Coronary artery (tissue), 2 donors: ENCODE results near the gene GCNT3.
"Not testable (repeated sequence)": the region's sequence is repeated elsewhere in the genome, so short reads cannot be mapped to it uniquely, and the experiment has no call there.

Experiments
- DNase-seq: peaks from one replicate; pipeline ENCODE4 v3.0.0-alpha.2; 2017; ENCODE audit warnings: low spot score
- H3K27ac ChIP-seq, 2 donors: fragments of 200-600 bp; sonication (generic); one replicate each; pipeline ENCODE4 v1.5.1; 2016 to 2019
- H3K4me3 ChIP-seq: fragments of 200-600 bp; sonication (generic); 2 replicates; pipeline ENCODE4 v1.5.1; 2016; ENCODE audit warnings: mild to moderate bottlenecking, moderate library complexity
- CTCF ChIP-seq: fragments of 200-600 bp; sonication (generic); IDR thresholded peaks from one replicate; pipeline ENCODE4 v1.5.1; 2019; ENCODE audit warnings: antibody characterized with exemption

The GCNT3 gene

GRCh38 chr15:59616379-59616778 is 4.8 kb downstream of the GCNT3 start:
- DNase-seq, result no peak
- no peak overlapping the region for H3K27ac ChIP-seq
- no peak for TF ChIP-seq CTCF

GRCh38 chr15:59618406-59618805 is 6.8 kb downstream of the GCNT3 start:
- no peak for DNase-seq
- Histone ChIP-seq H3K4me3 (no peak overlapping the region), H3K27ac (no peak overlapping the region)
- TF ChIP-seq CTCF, result no peak

More at GRCh38 chr15:59616379-59616778, 4.8 kb downstream of the GCNT3 start:
- no peak overlapping the region for H3K4me3 ChIP-seq

- no peak for TF ChIP-seq CTCF
- no peak overlapping the region for H3K27ac ChIP-seq
- no peak for DNase-seq
- H3K4me3 ChIP-seq, result no peak overlapping the region
These were observed 10.7 kb downstream of the GCNT3 start for GRCh38 chr15:59622289-59622688.

- DNase-seq, result no peak
- Histone ChIP-seq H3K4me3 (no peak overlapping the region), H3K27ac (no peak overlapping the region)
- no peak for TF ChIP-seq CTCF
These were observed 21.1 kb downstream of the GCNT3 start for GRCh38 chr15:59632714-59633113.

- no peak for DNase-seq
- Histone ChIP-seq H3K27ac (no peak overlapping the region), H3K4me3 (no peak overlapping the region)
- no peak for TF ChIP-seq CTCF
These were observed 24.6 kb downstream of the GCNT3 start for GRCh38 chr15:59636184-59636583.

GRCh38 chr15:59637507-59637906 is 25.9 kb downstream of the GCNT3 start:
- DNase-seq, H3K27ac ChIP-seq, H3K4me3 ChIP-seq: not testable (repeated sequence)

- no peak for DNase-seq
- Histone ChIP-seq H3K4me3 (no peak overlapping the region), H3K27ac (no peak overlapping the region)
- TF ChIP-seq CTCF, result no peak
These were observed 30.8 kb downstream of the GCNT3 start for GRCh38 chr15:59642351-59642750.

GRCh38 chr15:59644756-59645155 is 33.2 kb downstream of the GCNT3 start:
- Histone ChIP-seq H3K4me3 (no peak overlapping the region), H3K27ac (no peak overlapping the region)
- TF ChIP-seq CTCF, result no peak
- DNase-seq, result no peak

GRCh38 chr15:59645812-59646211 is 34.2 kb downstream of the GCNT3 start:
- not testable (repeated sequence) for H3K4me3 ChIP-seq, DNase-seq, H3K27ac ChIP-seq
